ENCODE data around the gene PEX14.

DNA sequence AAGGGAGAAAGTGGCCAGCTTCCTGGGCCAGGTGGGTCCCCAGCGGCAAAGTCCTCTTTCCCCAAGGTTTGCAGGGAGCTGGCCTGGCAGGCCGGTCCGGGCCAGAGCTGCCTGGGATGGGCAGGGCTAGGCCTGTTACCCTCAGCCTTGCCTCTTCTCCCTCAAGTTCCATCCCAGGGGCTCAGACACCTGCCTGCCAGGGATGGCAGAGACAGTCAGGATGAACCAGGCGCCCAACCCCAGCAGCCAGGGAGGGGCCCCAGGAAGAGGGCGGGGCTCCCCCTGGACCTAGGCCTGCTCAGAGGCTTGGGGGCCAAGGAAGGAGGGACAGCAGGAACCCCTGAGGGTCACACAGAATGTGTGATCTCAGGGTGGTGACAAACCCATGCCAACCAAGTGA, 201.1 kb downstream of the PEX14 start:
- no peak for TF ChIP-seq CTCF (IDR thresholded peaks at IDR 0.05)
- TF ChIP-seq REST (IDR thresholded peaks at IDR 0.05; ENCODE audit: insufficient read depth in 1 of 2, low read depth in 2 of 2, low read length in 1 of 2), result no peak

All from Panc1 (cell line).